Femur (tissue), 1 donor: Measurements from ENCODE around the gene POU4F2.

ENCODE experiments used
- DNase-seq: peaks from one replicate; pipeline ENCODE4 v3.0.0-alpha.2; 2017

Gene POU4F2, protein sequence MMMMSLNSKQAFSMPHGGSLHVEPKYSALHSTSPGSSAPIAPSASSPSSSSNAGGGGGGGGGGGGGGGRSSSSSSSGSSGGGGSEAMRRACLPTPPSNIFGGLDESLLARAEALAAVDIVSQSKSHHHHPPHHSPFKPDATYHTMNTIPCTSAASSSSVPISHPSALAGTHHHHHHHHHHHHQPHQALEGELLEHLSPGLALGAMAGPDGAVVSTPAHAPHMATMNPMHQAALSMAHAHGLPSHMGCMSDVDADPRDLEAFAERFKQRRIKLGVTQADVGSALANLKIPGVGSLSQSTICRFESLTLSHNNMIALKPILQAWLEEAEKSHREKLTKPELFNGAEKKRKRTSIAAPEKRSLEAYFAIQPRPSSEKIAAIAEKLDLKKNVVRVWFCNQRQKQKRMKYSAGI

GRCh38 chr4:146638786-146639505 is at the start of gene POU4F2:
Gene POU4F2, plus strand, starts transcription at chr4:146638893. Its CDS starts 248 bp downstream, at chr4:146639141.
- DNase-seq = no peak

DNA sequence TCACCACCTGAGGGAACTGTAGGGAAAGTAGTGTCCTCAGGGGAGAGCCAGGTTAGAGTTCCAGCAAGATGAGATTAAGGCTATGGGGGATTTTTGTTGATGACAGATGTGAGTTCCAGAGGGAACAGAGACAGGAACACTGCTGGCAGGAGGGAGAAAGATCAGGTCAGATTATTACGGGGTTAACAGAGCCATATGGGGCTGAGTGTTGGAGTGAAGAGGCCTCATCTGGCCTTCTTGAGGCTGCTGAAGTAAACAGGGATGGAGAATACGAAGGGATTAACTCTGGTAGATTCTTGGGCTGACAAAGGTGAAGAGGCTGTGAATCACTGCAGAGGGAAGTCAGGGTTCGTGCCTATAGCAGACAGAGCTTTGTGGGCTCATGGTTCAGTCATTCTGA is 47.9 kb upstream of the POU4F2 start:
- no peak for DNase-seq

- DNase-seq = no peak
These were observed 46.7 kb upstream of the POU4F2 start for GRCh38 chr4:146592019-146592418.

- DNase-seq = no peak
These were observed 5.8 kb upstream of the POU4F2 start for GRCh38 chr4:146632770-146633470.

- no peak for DNase-seq
These were observed 5.3 kb upstream of the POU4F2 start for GRCh38 chr4:146633471-146633800.

GRCh38 chr4:146634825-146635224 is 3.9 kb upstream of the POU4F2 start:
- DNase-seq = no peak

GRCh38 chr4:146637621-146638332 is 916 bp upstream of the POU4F2 start:
- DNase-seq = no peak

- DNase-seq = no peak
These were observed 334 bp upstream of the POU4F2 start for GRCh38 chr4:146638333-146638785.

GRCh38 chr4:146639506-146639932 is 826 bp downstream of the POU4F2 start:
- no peak for DNase-seq

- DNase-seq = no peak
These were observed 1.4 kb downstream of the POU4F2 start for GRCh38 chr4:146640021-146640464.

DNA sequence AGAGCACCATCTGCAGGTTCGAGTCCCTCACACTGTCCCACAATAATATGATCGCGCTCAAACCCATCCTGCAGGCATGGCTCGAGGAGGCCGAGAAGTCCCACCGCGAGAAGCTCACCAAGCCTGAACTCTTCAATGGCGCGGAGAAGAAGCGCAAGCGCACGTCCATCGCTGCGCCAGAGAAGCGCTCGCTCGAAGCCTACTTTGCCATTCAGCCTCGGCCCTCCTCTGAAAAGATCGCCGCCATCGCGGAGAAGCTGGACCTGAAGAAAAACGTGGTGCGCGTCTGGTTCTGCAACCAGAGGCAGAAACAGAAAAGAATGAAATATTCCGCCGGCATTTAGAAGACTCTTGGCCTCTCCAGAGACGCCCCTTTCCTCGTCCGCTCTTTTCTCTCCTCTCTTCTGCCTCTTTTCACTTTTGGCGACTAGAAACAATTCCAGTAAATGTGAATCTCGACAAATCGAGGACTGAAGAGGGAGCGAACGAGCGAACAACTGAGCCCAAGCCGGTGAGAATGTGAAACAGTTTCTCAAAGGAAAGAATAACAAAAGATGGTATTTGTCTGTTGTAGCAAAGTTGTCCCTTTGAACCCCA is 1.9 kb downstream of the POU4F2 start:
- no peak for DNase-seq

GRCh38 chr4:146641762-146642161 is 3.1 kb downstream of the POU4F2 start:
- DNase-seq = no peak

DNA sequence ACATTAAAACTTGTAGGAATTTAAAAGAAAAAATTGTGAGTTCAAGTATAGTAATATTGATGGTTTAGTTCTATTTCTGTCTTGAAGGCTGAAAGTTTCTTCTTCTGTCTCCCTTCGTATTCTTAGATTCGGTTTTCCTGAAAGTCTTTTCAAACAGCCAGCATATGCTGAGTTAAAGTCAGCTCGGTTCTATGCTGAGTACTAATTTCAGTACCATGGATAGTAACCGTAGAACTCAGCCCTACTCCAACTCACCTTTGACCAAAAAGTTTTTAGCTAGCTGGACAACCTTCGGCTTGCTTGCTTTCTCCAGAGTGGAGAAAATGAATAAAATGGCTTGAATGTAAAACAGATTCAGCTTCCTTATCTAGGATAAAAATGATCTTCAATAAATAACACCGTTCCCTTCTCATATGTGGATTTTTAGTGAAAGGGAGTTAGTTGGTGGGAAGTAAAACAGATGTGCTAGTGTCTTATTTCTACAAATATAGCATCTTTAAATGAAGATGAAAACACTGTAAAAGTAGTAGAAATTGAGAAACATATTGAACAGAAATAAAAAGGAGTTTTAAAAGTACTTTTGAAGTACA is 5.2 kb downstream of the POU4F2 start:
- no peak for DNase-seq

DNA sequence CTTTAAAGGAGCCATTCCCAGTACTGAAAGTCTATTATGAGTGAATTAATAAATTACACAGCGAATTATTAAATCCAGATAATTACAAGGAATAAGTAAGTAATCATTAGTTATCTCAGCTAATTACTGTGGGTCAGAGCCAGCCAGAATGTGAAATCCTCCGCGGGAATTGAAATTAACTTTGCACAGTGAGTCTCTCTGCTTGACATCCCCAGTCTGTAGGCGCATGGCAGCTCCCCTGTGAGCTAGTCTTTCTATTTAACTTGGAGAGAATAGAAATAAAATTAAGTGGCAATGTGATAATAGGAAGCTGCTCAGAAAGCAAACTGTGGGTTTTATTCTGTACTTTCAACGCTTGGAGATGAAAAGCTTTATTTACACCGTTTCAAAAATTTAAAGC is 7.2 kb downstream of the POU4F2 start:
- no peak for DNase-seq

DNA sequence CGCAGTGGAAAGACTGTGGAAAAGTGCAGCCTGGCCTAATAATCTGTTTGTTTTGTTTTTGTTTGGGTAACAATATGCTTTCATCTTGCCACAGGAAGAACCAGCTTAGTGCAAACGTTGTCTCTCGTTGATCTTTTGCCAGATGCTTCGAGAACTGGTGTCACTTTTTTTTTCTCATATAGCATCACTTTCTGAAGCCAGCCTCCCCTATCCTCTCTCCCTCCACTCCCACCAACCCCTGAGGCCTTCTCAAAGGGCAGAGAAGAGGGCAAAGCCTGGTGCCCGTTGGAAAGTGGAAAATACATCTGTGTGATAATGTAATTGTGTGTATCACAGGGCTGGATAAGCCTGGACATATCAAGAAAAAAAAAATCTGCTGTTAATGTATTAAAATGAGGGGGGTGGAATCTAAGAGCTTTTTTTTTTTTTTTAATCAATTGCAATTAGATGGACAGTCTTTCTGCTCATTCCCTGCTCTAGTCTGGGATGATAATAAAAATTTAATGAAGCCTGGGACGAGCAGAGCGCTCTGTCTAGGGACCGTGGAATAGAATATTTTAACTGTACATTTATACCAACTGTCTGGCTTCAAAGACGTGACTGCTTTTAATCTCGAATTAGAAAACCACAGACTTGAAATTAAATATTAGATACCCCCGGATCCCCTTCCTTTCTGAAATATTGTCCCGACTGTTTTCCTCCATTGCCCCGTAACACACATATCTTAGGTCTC is 8.1 kb downstream of the POU4F2 start:
- DNase-seq = no peak

GRCh38 chr4:146647615-146648460 is 9.1 kb downstream of the POU4F2 start:
- DNase-seq = no peak

GRCh38 chr4:146648461-146648783 is 9.7 kb downstream of the POU4F2 start:
- DNase-seq = no peak

- no peak for DNase-seq
These were observed 10.5 kb downstream of the POU4F2 start for GRCh38 chr4:146649232-146649631.

GRCh38 chr4:146650034-146650433 is 11.3 kb downstream of the POU4F2 start:
- no peak for DNase-seq
